Duodenal mucosa (tissue), 2 donors: ENCODE results near the gene MYO5C.

ENCODE experiments used
- H3K27ac ChIP-seq: one replicate; pipeline ENCODE4 v1.7.0; 2013; ENCODE audit warnings: low read depth, low read length
- H3K27me3 ChIP-seq, 2 donors: one replicate each; pipeline ENCODE4 v1.7.0; 2013; ENCODE audit warnings: low read length in 2 of 2, control low read depth in 1 of 2; ENCODE audit not compliant: insufficient read depth in 2 of 2, control insufficient read depth in 1 of 2
- H3K36me3 ChIP-seq, 2 donors: one replicate each; pipeline ENCODE4 v1.7.0; 2013; ENCODE audit warnings: low read length in 2 of 2, control low read depth in 1 of 2; ENCODE audit not compliant: insufficient read depth in 2 of 2, control insufficient read depth in 1 of 2
- H3K4me1 ChIP-seq, 2 donors: one replicate each; pipeline ENCODE4 v1.7.0; 2013; ENCODE audit warnings: low read length in 2 of 2, control low read depth in 1 of 2; ENCODE audit not compliant: insufficient read depth in 2 of 2, control insufficient read depth in 1 of 2
- H3K4me3 ChIP-seq, 2 donors: one replicate each; pipeline ENCODE4 v1.7.0; 2013; ENCODE audit warnings: low read length in 2 of 2, low read depth in 1 of 2
- H3K9ac ChIP-seq, 2 donors: one replicate each; pipeline ENCODE4 v1.7.0; 2013; ENCODE audit warnings: low read length in 2 of 2, low read depth in 1 of 2
- H3K9me3 ChIP-seq, 2 donors: one replicate each; pipeline ENCODE4 v1.7.0; 2013; ENCODE audit warnings: low read length in 2 of 2, control low read depth in 1 of 2; ENCODE audit not compliant: control insufficient read depth in 1 of 2

The MYO5C gene

DNA sequence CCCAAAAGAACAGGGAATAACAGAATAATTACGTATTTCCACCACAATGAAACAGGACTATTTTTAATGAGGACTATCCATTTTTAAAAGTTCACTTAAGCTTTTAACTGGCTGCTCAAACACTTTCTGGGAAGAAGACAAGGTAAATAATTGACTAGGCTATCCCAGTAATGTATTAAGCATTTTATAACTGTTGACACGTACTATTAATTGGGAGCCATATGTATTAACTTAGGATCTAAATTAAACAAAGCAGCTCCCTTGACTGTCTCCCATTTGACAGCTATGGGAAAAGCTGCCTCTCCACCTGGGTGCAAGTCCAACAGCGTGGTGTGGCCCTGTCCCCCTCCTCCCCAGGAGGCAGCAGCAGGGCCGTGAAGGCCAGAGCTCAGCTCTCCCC is 36.1 kb downstream of the MYO5C start:
- Histone ChIP-seq H3K27ac (no peak overlapping the region), H3K27me3 (no peaks in the 10 kb centered on the region), H3K36me3 (peaks cover 0 to 34% of the 10 kb centered on the region in 2 donors), H3K4me1 (peaks cover 14 to 18% of the 10 kb centered on the region in 2 donors), H3K4me3 (no peak overlapping the region), H3K9me3 (no peaks in the 10 kb centered on the region), H3K9ac (no peak overlapping the region)

DNA sequence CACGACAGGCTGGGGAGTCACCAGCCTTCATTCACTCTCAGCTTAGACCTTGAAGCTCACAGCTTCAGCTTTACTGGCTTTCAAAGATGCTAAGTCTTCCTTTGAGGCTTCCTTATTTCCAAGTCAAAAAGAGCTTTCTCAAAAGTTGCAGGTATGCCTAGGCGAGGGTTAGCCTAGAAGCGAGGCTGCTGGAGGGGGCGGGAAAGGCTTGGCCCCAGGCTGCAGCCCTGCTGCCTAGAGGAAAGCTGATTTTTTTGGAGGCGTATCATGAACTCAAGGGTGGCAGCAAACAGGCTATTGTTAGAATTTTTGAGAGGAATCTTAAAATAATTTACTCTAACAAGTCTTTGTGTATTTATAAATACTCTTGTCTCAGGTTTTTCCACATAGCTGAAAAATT is 37.1 kb downstream of the MYO5C start:
- H3K9ac ChIP-seq: no peak overlapping the region
- H3K4me1 ChIP-seq: peaks cover 14 to 18% of the 10 kb centered on the region in 2 donors
- peaks cover 0 to 38% of the 10 kb centered on the region in 2 donors for H3K36me3 ChIP-seq
- no peak overlapping the region for H3K4me3 ChIP-seq
- no peaks in the 10 kb centered on the region for H3K9me3 ChIP-seq
- no peaks in the 10 kb centered on the region for H3K27me3 ChIP-seq
- no peak overlapping the region for H3K27ac ChIP-seq

DNA sequence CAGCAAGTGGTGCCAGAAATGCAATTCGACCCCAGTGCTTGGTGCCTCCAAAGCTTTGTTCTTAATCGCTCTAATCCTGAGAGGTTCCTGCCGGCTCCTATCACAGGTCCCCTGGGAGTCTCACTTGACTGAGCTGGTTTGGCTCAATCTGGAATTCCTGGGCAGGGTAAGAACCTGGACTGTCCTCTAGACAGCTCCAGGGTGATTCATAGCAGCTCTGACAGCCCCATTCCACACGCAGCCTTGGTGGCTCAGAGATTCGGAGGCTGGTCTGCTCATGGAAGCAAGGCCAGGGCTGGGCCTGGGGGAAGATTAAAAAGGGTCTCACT is 37.9 kb downstream of the MYO5C start:
- no peaks in the 10 kb centered on the region for H3K9me3 ChIP-seq
- peaks cover 0 to 40% of the 10 kb centered on the region in 2 donors for H3K36me3 ChIP-seq
- no peak overlapping the region for H3K9ac ChIP-seq
- H3K27ac ChIP-seq: no peak overlapping the region
- H3K4me3 ChIP-seq: no peak overlapping the region
- peaks cover 14 to 15% of the 10 kb centered on the region in 2 donors for H3K4me1 ChIP-seq
- H3K27me3 ChIP-seq: no peaks in the 10 kb centered on the region

DNA sequence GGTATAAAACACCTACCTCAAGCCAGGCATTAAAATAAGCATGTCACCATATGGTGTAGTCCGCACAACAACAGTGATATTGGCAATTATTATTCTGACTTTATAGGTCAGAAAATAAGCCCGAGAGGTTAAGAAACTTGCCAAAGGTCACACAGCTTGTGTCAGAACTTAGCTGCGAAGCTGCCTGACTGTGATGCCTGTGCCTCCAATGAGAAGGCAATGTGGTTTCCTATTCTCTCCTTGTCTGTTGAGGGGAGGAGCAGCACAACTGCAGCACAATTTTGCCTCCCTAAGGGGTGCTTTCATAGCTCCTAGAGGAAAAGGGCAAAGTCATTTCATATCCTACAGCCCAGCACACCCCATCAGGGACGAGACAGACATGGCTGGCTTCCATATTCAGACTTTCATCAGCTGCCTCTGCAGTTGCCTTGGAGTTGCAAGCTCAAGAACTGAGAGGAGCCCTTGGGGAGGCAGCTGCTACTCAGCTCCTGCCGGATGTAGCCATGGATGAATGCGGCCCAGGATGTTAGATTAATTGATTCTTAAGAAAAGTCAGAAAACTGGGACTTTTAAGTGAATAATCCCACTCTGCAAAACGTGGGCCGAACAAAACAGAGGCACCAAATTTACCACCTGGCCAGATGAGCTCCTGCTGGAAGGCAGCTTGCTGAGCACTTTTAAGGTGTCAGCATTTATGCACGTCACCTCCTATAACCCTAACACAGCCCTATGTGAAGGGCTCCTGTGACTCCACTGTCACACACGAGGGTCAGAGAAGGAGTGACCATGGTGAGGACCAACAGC is 38.5 kb downstream of the MYO5C start:
- peak overlapping the region in 1 of 2 donors; percentile 4 for H3K9ac ChIP-seq
- H3K27ac ChIP-seq: no peak overlapping the region
- H3K4me3 ChIP-seq: no peak overlapping the region
- H3K9me3 ChIP-seq: no peaks in the 10 kb centered on the region
- peaks cover 8 to 9% of the 10 kb centered on the region in 2 donors for H3K4me1 ChIP-seq
- no peaks in the 10 kb centered on the region for H3K27me3 ChIP-seq
- peaks cover 0 to 37% of the 10 kb centered on the region in 2 donors for H3K36me3 ChIP-seq

DNA sequence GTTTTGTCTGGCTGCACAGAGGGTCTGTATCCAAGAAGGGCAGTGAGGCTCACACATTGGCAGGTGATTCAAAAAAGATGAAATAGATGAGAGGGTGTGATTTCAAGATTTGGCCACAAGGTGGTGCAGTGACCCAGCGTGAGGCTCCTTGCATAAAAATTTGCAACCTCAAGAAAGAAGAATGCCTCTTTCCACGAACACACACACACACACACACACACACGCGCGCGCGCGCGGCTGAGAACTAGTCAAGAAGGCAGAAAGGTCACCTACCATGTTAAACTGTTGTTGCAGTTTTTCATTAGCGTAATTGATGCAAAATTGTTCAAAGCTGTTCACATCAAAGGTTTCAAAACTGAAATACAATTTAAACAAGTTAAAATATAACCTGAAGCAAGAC is 39.2 kb downstream of the MYO5C start:
- peaks cover under 1 to 5% of the 10 kb centered on the region in 2 donors for H3K4me1 ChIP-seq
- peaks cover 0 to 37% of the 10 kb centered on the region in 2 donors for H3K36me3 ChIP-seq
- H3K9ac ChIP-seq: no peak overlapping the region
- no peaks in the 10 kb centered on the region for H3K27me3 ChIP-seq
- H3K9me3 ChIP-seq: no peaks in the 10 kb centered on the region
- H3K4me3 ChIP-seq: peak overlapping the region in 1 of 2 donors; percentile 21
- no peak overlapping the region for H3K27ac ChIP-seq

DNA sequence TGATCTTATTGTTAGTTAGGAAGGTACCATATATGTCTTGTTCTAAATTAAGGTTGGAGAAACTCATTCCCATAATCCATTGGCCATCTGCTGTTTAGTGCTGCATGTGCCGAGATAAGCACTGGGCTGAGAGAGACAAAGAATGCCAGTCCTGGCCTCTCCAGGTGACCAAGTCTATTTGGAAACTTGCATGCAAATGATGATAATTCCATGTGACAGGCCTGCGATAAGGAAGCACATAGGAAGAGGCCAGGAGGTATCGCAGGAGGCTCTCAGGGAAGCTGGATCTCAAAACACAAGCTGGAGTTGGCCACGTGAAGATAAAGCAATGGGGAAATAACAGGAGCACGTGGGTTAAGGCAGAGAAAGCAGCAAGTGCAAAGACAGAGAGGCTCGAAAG is 39.7 kb downstream of the MYO5C start:
- Histone ChIP-seq H3K27ac (no peak overlapping the region), H3K27me3 (no peaks in the 10 kb centered on the region), H3K9ac (no peak overlapping the region), H3K9me3 (no peaks in the 10 kb centered on the region), H3K4me3 (no peak overlapping the region), H3K36me3 (peaks cover 0 to 37% of the 10 kb centered on the region in 2 donors), H3K4me1 (peaks cover 0 to 3% of the 10 kb centered on the region in 2 donors)

DNA sequence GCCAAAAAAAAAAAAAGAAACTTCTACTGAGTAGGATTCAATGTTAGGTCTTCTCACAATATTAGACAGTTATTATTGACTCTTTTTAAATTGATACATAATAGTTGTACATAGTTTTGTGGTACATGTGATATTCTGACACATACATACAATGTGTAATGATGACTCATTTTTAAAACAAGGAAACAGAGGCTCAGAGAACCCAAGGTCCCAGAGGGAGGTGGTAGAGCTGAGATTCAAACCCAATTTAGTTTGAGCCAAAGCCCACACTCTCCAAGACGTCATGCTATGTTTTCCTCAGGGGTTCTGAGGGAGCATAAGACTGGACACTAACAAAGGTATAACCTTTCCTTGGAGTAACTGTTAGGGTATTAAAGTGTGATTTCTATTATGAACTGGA is 40.6 kb downstream of the MYO5C start:
- Histone ChIP-seq H3K9ac (no peak overlapping the region), H3K27me3 (no peaks in the 10 kb centered on the region)

DNA sequence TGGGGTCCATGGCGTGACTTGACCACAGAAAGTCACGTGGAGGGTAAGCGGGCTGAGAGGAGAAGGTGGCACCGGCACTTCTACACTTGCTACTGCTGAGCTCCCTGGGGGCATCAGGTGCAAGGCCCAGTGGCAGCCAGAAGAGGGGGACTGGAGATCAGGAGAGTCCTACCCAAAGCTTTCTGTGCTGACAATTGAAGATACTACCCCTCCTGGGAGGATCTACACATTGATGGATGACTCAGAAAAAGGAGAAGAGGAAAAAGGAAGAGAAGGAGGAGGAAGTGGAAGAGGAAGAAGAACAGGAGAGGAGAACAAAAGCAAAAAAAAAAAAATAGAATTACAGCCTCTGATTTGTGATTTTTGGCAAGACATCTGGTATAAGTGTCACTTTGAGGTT is 41.2 kb downstream of the MYO5C start:
- Histone ChIP-seq H3K9me3 (no peaks in the 10 kb centered on the region), H3K27me3 (no peaks in the 10 kb centered on the region), H3K27ac (no peak overlapping the region), H3K9ac (no peak overlapping the region), H3K4me1 (peaks cover 0 to 3% of the 10 kb centered on the region in 2 donors), H3K36me3 (peaks cover 0 to 33% of the 10 kb centered on the region in 2 donors), H3K4me3 (no peak overlapping the region)

More for the DNA sequence above, 40.6 kb downstream of the MYO5C start:
- Histone ChIP-seq H3K9me3 (no peaks in the 10 kb centered on the region), H3K36me3 (peaks cover 0 to 30% of the 10 kb centered on the region in 2 donors), H3K4me1 (peaks cover 0 to 3% of the 10 kb centered on the region in 2 donors), H3K27ac (no peak overlapping the region), H3K4me3 (no peak overlapping the region)

DNA sequence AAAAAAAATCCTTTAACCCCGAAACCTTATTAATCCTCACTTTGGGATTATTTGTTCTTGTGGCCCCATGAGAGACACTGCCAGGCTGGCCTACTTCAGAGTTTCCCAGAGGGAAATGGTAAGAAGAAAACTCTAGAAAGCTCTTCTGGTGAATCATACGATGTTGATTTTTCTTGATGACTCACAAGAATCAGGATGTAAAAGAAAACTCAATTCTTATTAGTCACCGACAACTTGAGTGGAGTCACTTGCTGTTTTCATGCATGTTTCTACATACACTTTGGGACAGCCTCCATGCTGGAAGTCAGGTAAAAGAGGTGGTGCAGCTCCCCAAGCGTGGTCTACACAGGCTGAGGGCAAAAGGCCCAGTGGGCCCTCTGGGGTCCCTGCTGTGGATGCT is 42.8 kb downstream of the MYO5C start:
- Histone ChIP-seq H3K27ac (no peak overlapping the region), H3K9ac (no peak overlapping the region), H3K4me1 (peaks cover 0 to 3% of the 10 kb centered on the region in 2 donors), H3K4me3 (no peak overlapping the region), H3K9me3 (no peaks in the 10 kb centered on the region), H3K36me3 (peaks cover 0 to 37% of the 10 kb centered on the region in 2 donors), H3K27me3 (no peaks in the 10 kb centered on the region)

DNA sequence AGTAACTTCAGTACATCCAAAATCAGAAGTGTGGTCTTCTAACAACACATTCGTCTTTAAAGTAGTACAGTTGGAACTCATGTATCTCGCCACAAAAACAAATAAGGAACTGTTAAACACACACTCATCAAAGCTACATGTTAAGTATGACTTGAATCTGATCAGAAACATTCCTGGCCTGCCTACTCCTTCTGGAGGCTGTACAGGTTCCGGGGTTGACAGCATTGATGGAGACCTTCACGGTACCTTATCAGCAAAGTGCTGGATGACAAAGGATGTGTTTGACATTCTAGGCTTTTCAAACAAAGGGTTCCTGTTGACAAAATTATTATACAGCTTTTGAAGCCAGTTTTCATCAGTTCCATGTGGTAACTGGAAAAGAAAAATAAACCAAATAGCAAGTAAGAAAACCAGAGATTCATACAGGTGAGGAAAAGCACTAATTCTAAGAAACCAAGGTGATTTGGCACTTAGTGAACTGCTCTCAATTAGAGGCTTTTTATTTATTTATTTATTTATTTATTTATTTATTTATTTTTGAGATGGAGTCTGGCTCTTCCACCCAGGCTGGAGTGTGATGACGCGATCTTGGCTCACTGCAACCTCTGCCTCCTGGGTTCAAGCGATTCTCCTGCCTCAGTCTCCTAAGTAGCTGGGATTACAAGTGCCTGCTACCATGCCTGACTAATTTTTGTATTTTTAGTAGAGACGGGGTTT is 44.3 kb downstream of the MYO5C start:
- H3K27ac ChIP-seq: no peak overlapping the region
- H3K9me3 ChIP-seq: no peaks in the 10 kb centered on the region
- H3K4me1 ChIP-seq: no peaks in the 10 kb centered on the region
- H3K9ac ChIP-seq: no peak overlapping the region
- peaks cover 0 to 41% of the 10 kb centered on the region in 2 donors for H3K36me3 ChIP-seq
- no peak overlapping the region for H3K4me3 ChIP-seq
- no peaks in the 10 kb centered on the region for H3K27me3 ChIP-seq
